ENCODE data around the gene TAF9.

The TAF9 gene, protein sequence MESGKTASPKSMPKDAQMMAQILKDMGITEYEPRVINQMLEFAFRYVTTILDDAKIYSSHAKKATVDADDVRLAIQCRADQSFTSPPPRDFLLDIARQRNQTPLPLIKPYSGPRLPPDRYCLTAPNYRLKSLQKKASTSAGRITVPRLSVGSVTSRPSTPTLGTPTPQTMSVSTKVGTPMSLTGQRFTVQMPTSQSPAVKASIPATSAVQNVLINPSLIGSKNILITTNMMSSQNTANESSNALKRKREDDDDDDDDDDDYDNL

GRCh38 chr5:69369340-69370121, at the start of gene TAF9, which contains the start of the genes AK6 and RAD17:
TAF9 (minus strand) TSS chr5:69369520; CDS start chr5:69365737, 3,783 bp downstream.
AK6 (minus strand) TSS chr5:69369520; CDS start chr5:69369490, 30 bp downstream.
RAD17 (plus strand) TSS chr5:69369818; CDS start chr5:69372209, 2,391 bp downstream.
- peak within 1 kb of the TSS; percentile 78 to 100 (median 99) for H3K27ac ChIP-seq
- H3K4me3 ChIP-seq = peak within 1 kb of the TSS; percentile 55 to 94 (median 91)

DNA sequence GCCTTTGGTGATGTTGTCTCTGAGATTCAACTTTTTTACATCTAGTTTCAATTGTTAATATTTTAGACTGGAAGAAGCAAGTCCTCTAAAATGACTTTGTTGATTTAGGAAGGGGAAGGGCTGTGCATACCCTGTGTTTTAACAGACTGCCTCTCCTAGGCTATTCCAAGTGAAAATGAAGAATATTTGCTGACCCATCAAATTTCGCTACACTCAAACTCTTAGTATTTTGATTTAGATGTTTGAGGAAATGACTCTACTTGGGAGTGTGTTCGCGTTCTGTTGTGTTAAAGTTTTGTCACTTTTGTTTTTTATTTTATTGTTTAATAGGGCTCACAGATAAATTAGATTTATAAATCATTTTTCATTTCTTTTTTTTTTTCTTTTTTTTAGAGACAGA, 49.2 kb upstream of the TAF9 start:
- Histone ChIP-seq H3K27ac (no peak overlapping the region), H3K4me3 (no peak overlapping the region)

DNA sequence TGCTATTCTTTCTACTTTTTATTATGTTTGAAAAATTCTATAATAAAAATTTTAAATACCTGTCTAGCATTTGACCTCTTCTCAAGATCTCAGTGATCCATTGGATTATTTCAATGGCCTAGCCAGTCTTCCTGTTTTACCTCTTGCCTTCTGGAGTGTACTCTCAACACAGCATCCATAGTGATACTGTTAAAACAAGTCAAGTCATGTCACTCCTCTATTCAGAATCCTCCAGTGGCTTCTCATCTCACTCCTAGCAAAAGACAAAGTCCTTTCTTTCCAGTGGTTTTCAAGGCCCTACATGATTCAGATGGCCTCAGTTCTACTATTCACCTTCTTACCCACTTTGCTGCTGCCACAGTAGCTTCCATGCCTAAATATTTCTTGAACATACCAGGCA, 47.4 kb upstream of the TAF9 start:
- Histone ChIP-seq H3K4me3 (no peak overlapping the region), H3K27ac (no peak overlapping the region)

GRCh38 chr5:69416180-69416579, 46.9 kb upstream of the TAF9 start:
- H3K4me3 ChIP-seq = peak overlapping the region in 3 of 7 experiments; percentile 52 to 80 (median 77)
- H3K27ac ChIP-seq = peak overlapping the region in 2 of 21 experiments; percentile 78 to 92

- Histone ChIP-seq H3K27ac (peak overlapping the region; percentile 40 to 92 (median 78)), H3K4me3 (peak overlapping the region; percentile 48 to 80 (median 65))
Measured at GRCh38 chr5:69415584-69415958, 46.3 kb upstream of the TAF9 start.

- Histone ChIP-seq H3K4me3 (peak within 1 kb of the TSS; percentile 48 to 80 (median 65)), H3K27ac (peak within 1 kb of the TSS; percentile 40 to 92 (median 78))
Measured at GRCh38 chr5:69414885-69415583, 45.7 kb upstream of the TAF9 start, which contains the start of gene MARVELD2. MARVELD2 (plus strand) TSS chr5:69415116; CDS start chr5:69419386, 4,270 bp downstream.

GRCh38 chr5:69404659-69405330, 35.5 kb upstream of the TAF9 start:
- H3K27ac ChIP-seq = no peak overlapping the region
- H3K4me3 ChIP-seq = no peak overlapping the region

DNA sequence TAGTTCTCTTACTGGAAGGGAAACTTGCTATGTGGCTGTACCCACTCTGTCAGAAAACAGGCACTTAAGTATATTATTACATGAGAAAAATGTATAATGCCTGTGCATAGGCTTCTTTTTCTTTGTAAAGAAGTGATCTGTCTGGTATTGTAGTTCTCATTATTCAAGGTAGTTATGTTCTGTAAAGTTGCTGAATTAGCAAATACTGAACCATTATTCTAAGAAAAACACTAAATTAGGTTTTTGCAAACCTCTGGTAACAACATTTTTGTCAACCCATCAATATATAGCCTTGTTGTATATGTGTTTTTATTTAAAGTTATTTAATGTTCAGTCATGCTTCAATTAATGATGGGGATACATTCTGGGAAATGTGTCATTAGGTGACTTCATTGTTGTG, 9.1 kb upstream of the TAF9 start:
- H3K4me3 ChIP-seq = no peak overlapping the region
- H3K27ac ChIP-seq = no peak overlapping the region

DNA sequence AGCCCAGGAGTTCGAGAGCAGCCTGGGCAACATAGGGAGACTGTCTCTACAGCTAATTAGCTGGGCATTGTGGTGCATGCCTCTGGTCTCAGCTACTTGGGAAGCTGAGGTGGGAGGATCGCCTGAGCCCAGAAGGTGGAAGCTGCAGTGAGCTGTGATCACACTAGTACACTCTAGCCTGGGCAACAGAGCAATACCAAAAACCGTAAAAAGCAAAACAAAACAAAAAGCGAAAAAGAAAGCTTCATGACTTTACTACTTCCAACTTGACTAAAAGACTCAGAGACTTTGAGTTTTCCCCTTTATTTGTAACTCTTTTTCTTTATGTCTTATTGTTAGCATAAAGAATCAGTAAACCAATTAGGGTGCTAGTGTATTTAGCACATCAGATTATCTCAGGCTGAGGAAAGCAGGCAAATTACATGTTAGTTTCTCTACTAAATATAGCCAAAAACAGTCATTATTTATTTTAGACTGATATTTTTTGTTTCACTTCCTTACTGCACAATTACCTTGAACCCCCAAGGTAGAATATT, 5.7 kb upstream of the TAF9 start:
- H3K27ac ChIP-seq = no peak overlapping the region
- no peak overlapping the region for H3K4me3 ChIP-seq

- no peak overlapping the region for H3K27ac ChIP-seq
- no peak overlapping the region for H3K4me3 ChIP-seq
Measured at GRCh38 chr5:69372394-69372793, 3.1 kb upstream of the TAF9 start.

- Histone ChIP-seq H3K4me3 (peak overlapping the region; percentile 55 to 94 (median 91)), H3K27ac (peak overlapping the region in 16 of 21 experiments; percentile 57 to 100 (median 99))
Measured at GRCh38 chr5:69370335-69370734, 1.0 kb upstream of the TAF9 start.

- H3K27ac ChIP-seq = peak overlapping the region; percentile 78 to 100 (median 99)
- H3K4me3 ChIP-seq = peak overlapping the region; percentile 55 to 94 (median 91)
Measured at GRCh38 chr5:69368458-69369339, 621 bp downstream of the TAF9 start.

GRCh38 chr5:69367697-69368279, 1.5 kb downstream of the TAF9 start:
- Histone ChIP-seq H3K27ac (peak overlapping the region in 2 of 21 experiments; percentile 20 to 100), H3K4me3 (peak overlapping the region in 4 of 7 experiments; percentile 81 to 94 (median 89))

GRCh38 chr5:69364850-69365249, 4.5 kb downstream of the TAF9 start:
- Histone ChIP-seq H3K27ac (no peak overlapping the region), H3K4me3 (no peak overlapping the region)

- H3K4me3 ChIP-seq = no peak overlapping the region
Measured at GRCh38 chr5:69364414-69364813, 4.9 kb downstream of the TAF9 start.

DNA sequence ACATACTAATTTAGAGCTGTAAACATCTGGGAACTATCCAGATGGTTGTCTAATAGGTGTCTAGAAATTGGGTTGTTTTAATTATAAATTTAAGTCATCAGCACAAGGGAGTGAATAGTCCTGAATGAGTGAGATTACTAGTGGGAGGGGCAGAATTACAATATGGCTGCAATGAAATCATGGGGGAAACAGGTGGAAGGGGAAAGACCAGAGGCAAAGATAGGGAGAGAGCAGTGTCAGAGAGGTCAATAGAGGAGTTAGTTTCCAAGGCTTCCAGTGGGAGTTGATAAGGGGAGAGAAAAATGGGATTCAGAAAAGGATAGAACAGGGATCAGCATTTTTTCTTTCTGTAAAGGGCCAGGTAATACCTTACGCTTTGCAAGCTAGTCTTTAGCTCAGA, 8.9 kb downstream of the TAF9 start:
- Histone ChIP-seq H3K4me3 (no peak overlapping the region), H3K27ac (no peak overlapping the region)

More at GRCh38 chr5:69364414-69364813, 4.9 kb downstream of the TAF9 start:
- no peak overlapping the region for H3K27ac ChIP-seq

- Histone ChIP-seq H3K4me3 (no peak overlapping the region), H3K27ac (no peak overlapping the region)
Measured at GRCh38 chr5:69359699-69360098, 9.6 kb downstream of the TAF9 start.

GRCh38 chr5:69350664-69351063, 18.7 kb downstream of the TAF9 start:
- no peak overlapping the region for H3K27ac ChIP-seq
- H3K4me3 ChIP-seq = no peak overlapping the region
